ENCODE results near the gene STX3. TPM values are rescaled to one million over a fixed set of nuclear protein-coding genes. Genes with fewer than 3 reads are reported as not detected.

STX3 gene
- total and polyA plus RNA-seq, 9 donors, result 3.1 to 8.9 (median 4.7) TPM

GRCh38 chr11:59770319-59770718 is 15.1 kb downstream of the STX3 start:
- Histone ChIP-seq H3K4me1 (ENCODE audit: control insufficient read depth, insufficient read depth, low read length) (no peaks in the 10 kb centered on the region), H3K4me3 (ENCODE audit: low read length) (no peak overlapping the region), H3K9me3 (replicated peaks; ENCODE audit: control insufficient read depth, low read depth, low read length) (no peaks in the 10 kb centered on the region), H3K27ac (ENCODE audit: low read length) (no peak overlapping the region), H3K36me3 (ENCODE audit: control insufficient read depth, insufficient read depth, low read length) (no peaks in the 10 kb centered on the region), H3K27me3 (ENCODE audit: control insufficient read depth, insufficient read depth, low read length) (no peaks in the 10 kb centered on the region)
- no peak for DNase-seq
- 74% methylated on average over 3 of the region's 3 CpGs for WGBS (ENCODE audit: insufficient coverage)

- WGBS (ENCODE audit: insufficient coverage), result 80% methylated on average over 7 of the region's 8 CpGs
- Histone ChIP-seq H3K4me1 (ENCODE audit: control insufficient read depth, insufficient read depth, low read length) (no peaks in the 10 kb centered on the region), H3K27me3 (ENCODE audit: control insufficient read depth, insufficient read depth, low read length) (no peaks in the 10 kb centered on the region), H3K27ac (ENCODE audit: low read length) (no peak overlapping the region), H3K36me3 (ENCODE audit: control insufficient read depth, insufficient read depth, low read length) (no peaks in the 10 kb centered on the region), H3K4me3 (ENCODE audit: low read length) (no peak overlapping the region), H3K9me3 (replicated peaks; ENCODE audit: control insufficient read depth, low read depth, low read length) (no peaks in the 10 kb centered on the region)
- DNase-seq, result no peak
Observed at GRCh38 chr11:59770869-59771268, 15.7 kb downstream of the STX3 start.

GRCh38 chr11:59771605-59772004 is 16.4 kb downstream of the STX3 start:
- WGBS (ENCODE audit: insufficient coverage), result 68% methylated on average over 3 of the region's 4 CpGs
- H3K4me1 ChIP-seq (ENCODE audit: control insufficient read depth, insufficient read depth, low read length), result no peaks in the 10 kb centered on the region

GRCh38 chr11:59773083-59773440 is 17.9 kb downstream of the STX3 start:
- WGBS (ENCODE audit: insufficient coverage), result no CpG with 5 or more reads among the region's 5 CpGs
- no peaks in the 10 kb centered on the region for H3K36me3 ChIP-seq (ENCODE audit: control insufficient read depth, insufficient read depth, low read length)
- peak overlapping the region; percentile 75 for H3K27ac ChIP-seq (ENCODE audit: low read length)
- H3K27me3 ChIP-seq (ENCODE audit: control insufficient read depth, insufficient read depth, low read length), result no peaks in the 10 kb centered on the region
- no peak overlapping the region for H3K4me3 ChIP-seq (ENCODE audit: low read length)
- DNase-seq, result no peak
- H3K9me3 ChIP-seq (replicated peaks; ENCODE audit: control insufficient read depth, low read depth, low read length), result no peaks in the 10 kb centered on the region
- no peaks in the 10 kb centered on the region for H3K4me1 ChIP-seq (ENCODE audit: control insufficient read depth, insufficient read depth, low read length)

More at GRCh38 chr11:59771605-59772004, 16.4 kb downstream of the STX3 start:
- Histone ChIP-seq H3K4me3 (ENCODE audit: low read length) (no peak overlapping the region), H3K27ac (ENCODE audit: low read length) (peak overlapping the region; percentile 75), H3K9me3 (replicated peaks; ENCODE audit: control insufficient read depth, low read depth, low read length) (no peaks in the 10 kb centered on the region), H3K27me3 (ENCODE audit: control insufficient read depth, insufficient read depth, low read length) (no peaks in the 10 kb centered on the region), H3K36me3 (ENCODE audit: control insufficient read depth, insufficient read depth, low read length) (no peaks in the 10 kb centered on the region)
- DNase-seq, result no peak

GRCh38 chr11:59776210-59777066 is 21.3 kb downstream of the STX3 start:
- Histone ChIP-seq H3K27me3 (ENCODE audit: control insufficient read depth, insufficient read depth, low read length) (no peaks in the 10 kb centered on the region), H3K27ac (ENCODE audit: low read length) (no peak overlapping the region), H3K4me3 (ENCODE audit: low read length) (no peak overlapping the region), H3K9me3 (replicated peaks; ENCODE audit: control insufficient read depth, low read depth, low read length) (no peaks in the 10 kb centered on the region), H3K4me1 (ENCODE audit: control insufficient read depth, insufficient read depth, low read length) (no peaks in the 10 kb centered on the region), H3K36me3 (ENCODE audit: control insufficient read depth, insufficient read depth, low read length) (no peaks in the 10 kb centered on the region)
- no peak for DNase-seq
- WGBS (ENCODE audit: insufficient coverage), result no CpG with 5 or more reads among the region's 5 CpGs

- DNase-seq, result no peak
- no peaks in the 10 kb centered on the region for H3K27me3 ChIP-seq (ENCODE audit: control insufficient read depth, insufficient read depth, low read length)
- no peaks in the 10 kb centered on the region for H3K4me1 ChIP-seq (ENCODE audit: control insufficient read depth, insufficient read depth, low read length)
- H3K36me3 ChIP-seq (ENCODE audit: control insufficient read depth, insufficient read depth, low read length), result no peaks in the 10 kb centered on the region
- H3K27ac ChIP-seq (ENCODE audit: low read length), result no peak overlapping the region
- H3K9me3 ChIP-seq (replicated peaks; ENCODE audit: control insufficient read depth, low read depth, low read length), result no peaks in the 10 kb centered on the region
- 87% methylated on average over 4 of the region's 5 CpGs for WGBS (ENCODE audit: insufficient coverage)
- H3K4me3 ChIP-seq (ENCODE audit: low read length), result no peak overlapping the region
Observed at GRCh38 chr11:59777104-59777503, 21.9 kb downstream of the STX3 start.

- no peaks in the 10 kb centered on the region for H3K4me1 ChIP-seq (ENCODE audit: control insufficient read depth, insufficient read depth, low read length)
- no peak overlapping the region for H3K27ac ChIP-seq (ENCODE audit: low read length)
- no peaks in the 10 kb centered on the region for H3K9me3 ChIP-seq (replicated peaks; ENCODE audit: control insufficient read depth, low read depth, low read length)
- no peaks in the 10 kb centered on the region for H3K27me3 ChIP-seq (ENCODE audit: control insufficient read depth, insufficient read depth, low read length)
- no peak for DNase-seq
- H3K36me3 ChIP-seq (ENCODE audit: control insufficient read depth, insufficient read depth, low read length), result no peaks in the 10 kb centered on the region
- H3K4me3 ChIP-seq (ENCODE audit: low read length), result no peak overlapping the region
- WGBS (ENCODE audit: insufficient coverage), result 80% methylated on average over 2 of the region's 2 CpGs
Observed at GRCh38 chr11:59778122-59778521, 22.9 kb downstream of the STX3 start.

GRCh38 chr11:59779487-59779886 is 24.3 kb downstream of the STX3 start:
- H3K27ac ChIP-seq (ENCODE audit: low read length), result no peak overlapping the region
- DNase-seq, result no peak
- H3K36me3 ChIP-seq (ENCODE audit: control insufficient read depth, insufficient read depth, low read length), result no peaks in the 10 kb centered on the region
- no peaks in the 10 kb centered on the region for H3K4me1 ChIP-seq (ENCODE audit: control insufficient read depth, insufficient read depth, low read length)
- H3K27me3 ChIP-seq (ENCODE audit: control insufficient read depth, insufficient read depth, low read length), result no peaks in the 10 kb centered on the region
- WGBS (ENCODE audit: insufficient coverage), result 57% methylated on average over 1 of the region's 1 CpG
- H3K4me3 ChIP-seq (ENCODE audit: low read length), result no peak overlapping the region
- no peaks in the 10 kb centered on the region for H3K9me3 ChIP-seq (replicated peaks; ENCODE audit: control insufficient read depth, low read depth, low read length)

- DNase-seq, result no peak
- H3K27me3 ChIP-seq (ENCODE audit: control insufficient read depth, insufficient read depth, low read length), result no peaks in the 10 kb centered on the region
- H3K27ac ChIP-seq (ENCODE audit: low read length), result no peak overlapping the region
- no peaks in the 10 kb centered on the region for H3K4me1 ChIP-seq (ENCODE audit: control insufficient read depth, insufficient read depth, low read length)
- no peaks in the 10 kb centered on the region for H3K36me3 ChIP-seq (ENCODE audit: control insufficient read depth, insufficient read depth, low read length)
- no peaks in the 10 kb centered on the region for H3K9me3 ChIP-seq (replicated peaks; ENCODE audit: control insufficient read depth, low read depth, low read length)
- no peak overlapping the region for H3K4me3 ChIP-seq (ENCODE audit: low read length)
- no CpG with 5 or more reads among the region's 2 CpGs for WGBS (ENCODE audit: insufficient coverage)
Observed at GRCh38 chr11:59782080-59782479, 26.9 kb downstream of the STX3 start.

- Histone ChIP-seq H3K9me3 (replicated peaks; ENCODE audit: control insufficient read depth, low read depth, low read length) (no peaks in the 10 kb centered on the region), H3K4me3 (ENCODE audit: low read length) (no peak overlapping the region), H3K27me3 (ENCODE audit: control insufficient read depth, insufficient read depth, low read length) (no peaks in the 10 kb centered on the region), H3K36me3 (ENCODE audit: control insufficient read depth, insufficient read depth, low read length) (no peaks in the 10 kb centered on the region), H3K27ac (ENCODE audit: low read length) (no peak overlapping the region), H3K4me1 (ENCODE audit: control insufficient read depth, insufficient read depth, low read length) (no peaks in the 10 kb centered on the region)
- DNase-seq, result no peak
- 82% methylated on average over 2 of the region's 4 CpGs for WGBS (ENCODE audit: insufficient coverage)
Observed at GRCh38 chr11:59783632-59784090, 28.5 kb downstream of the STX3 start.
